ENCODE data around the gene P3H2.

The P3H2 gene

GRCh38 chr3:189909139-189909538 lies 211.6 kb downstream of the P3H2 start:
- FAIRE-seq: no peak
- DNase-seq (ENCODE audit: insufficient read length, low spot score): no peak

GRCh38 chr3:189908646-189909045 lies 212.1 kb downstream of the P3H2 start:
- no peak for DNase-seq (ENCODE audit: insufficient read length, low spot score)
- FAIRE-seq: no peak

- DNase-seq (ENCODE audit: insufficient read length, low spot score): no peak
- no peak for FAIRE-seq
Measured at GRCh38 chr3:189907803-189908202, 212.9 kb downstream of the P3H2 start.
